Endometrial microvascular endothelial cells (primary cell): ENCODE results near the gene CNN3. TPM values are rescaled to one million over a fixed set of nuclear protein-coding genes. Genes with fewer than 3 reads are reported as not detected.

Experiments
- in situ Hi-C: cut with HindIII; loops from 2 replicates; pipeline ENCODE4 v1.10.0; 2017; ENCODE audit warnings: low sequenced_read_pairs, low pct_unique_long_range_greater_than_20kb; ENCODE audit errors: inconsistent ontology term
- total RNA-seq: library from RNA; depleted of rRNA; stranded (reverse); fragments of >200 nt; gene quantifications from one replicate; pipeline ENCODE4 v1.2.3, GENCODE V29; 2015; ENCODE audit errors: inconsistent ontology term

The CNN3 gene
- total RNA-seq, 1 donor from 2014 or later: 200 TPM

DNA sequence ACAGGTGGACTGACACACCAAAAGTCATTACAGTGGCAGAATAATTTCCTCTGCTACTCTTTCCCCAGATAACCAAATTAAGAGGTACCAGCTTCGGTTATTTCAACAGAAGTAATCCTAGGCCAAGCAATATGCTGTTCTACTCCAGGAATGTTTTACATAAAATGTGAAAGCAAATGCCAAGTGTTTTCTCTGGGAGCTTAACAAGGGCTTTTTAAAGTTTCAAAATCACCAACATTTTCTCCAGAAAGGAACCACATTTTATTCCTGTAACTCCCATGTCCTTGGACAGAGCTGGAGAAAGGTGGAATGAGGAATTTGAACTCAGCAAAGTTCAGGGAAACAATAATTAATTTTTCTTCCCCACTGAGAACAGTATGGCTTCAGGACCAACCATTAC, 27.2 kb downstream of the CNN3 start:
- in situ Hi-C loops: no loop called here

- in situ Hi-C loops: no loop called here
Measured at GRCh38 chr1:94898491-94899385, 28.2 kb downstream of the CNN3 start.

DNA sequence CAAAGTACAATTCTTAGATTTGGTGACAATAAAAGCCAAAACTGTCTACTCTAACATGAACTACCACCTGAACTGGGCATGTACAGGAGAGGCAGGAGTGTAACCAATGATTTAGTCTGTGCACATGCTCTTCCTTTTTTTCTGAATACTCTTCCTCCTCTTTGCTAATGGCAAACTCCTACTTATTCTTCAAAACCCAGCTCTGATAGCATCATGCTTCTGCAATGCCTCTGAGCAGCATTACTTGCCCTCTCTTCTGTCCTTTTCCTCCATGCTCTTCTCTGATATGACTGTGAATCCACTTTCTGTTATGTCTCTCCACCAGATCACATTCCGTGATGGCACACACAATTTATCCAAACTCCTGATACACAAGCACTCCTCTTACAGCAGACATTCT, 31.4 kb downstream of the CNN3 start:
- in situ Hi-C loops: no loop called here

- in situ Hi-C loops: no loop called here
Measured at GRCh38 chr1:94894630-94895029, 32.3 kb downstream of the CNN3 start.

DNA sequence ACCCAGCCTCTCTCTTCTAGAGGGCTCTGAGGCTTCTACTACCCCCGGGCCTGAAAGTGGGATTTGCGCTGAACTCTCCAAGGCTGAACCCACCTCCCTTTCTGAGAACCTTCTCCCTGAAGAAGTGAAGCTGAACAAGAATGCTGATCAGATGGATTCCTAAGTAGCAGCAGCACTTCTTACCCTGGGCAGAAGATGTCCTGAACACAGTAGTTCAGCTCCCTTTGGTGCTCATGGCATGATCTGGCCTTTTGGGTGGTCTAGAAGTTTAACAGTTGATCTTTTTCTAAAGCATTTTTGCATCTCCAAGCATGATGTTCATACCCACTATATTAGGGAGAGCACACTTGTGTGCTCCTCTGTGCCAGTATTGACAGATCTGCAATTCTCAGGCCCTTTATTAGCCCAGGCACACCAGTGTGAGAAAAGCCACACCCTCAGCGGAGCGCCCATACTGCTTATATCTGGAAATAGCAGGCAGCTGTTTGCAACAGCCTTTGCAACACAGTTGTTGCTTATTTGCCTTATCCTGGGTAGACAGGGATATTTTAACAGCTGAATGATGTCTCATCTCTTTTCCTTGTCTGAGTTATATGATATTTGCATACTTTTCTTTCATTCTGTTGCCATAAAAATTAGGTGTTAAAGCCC, 34.2 kb downstream of the CNN3 start:
- in situ Hi-C loops: no loop called here

DNA sequence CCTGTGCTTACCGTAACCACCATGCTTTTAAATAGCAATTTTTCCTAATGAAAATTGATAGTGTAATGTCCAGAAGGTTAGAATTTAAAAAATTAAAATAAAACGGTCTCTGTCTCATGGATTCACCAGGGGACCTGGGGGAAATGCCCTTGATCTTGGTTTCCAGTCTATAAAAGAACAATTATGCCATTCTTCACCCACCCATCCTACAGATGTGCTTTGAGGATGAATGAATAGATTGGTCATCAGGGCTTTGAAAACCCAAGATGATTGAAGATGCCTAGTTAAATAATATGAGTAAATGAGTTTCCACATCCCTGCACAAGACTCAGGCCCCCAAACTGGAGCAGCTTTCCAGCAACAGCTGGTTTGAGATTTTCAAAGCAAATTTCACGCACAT, 38.7 kb downstream of the CNN3 start:
- in situ Hi-C loops: no loop called here

- in situ Hi-C loops: no loop called here
Measured at GRCh38 chr1:94887603-94888171, 39.2 kb downstream of the CNN3 start.

DNA sequence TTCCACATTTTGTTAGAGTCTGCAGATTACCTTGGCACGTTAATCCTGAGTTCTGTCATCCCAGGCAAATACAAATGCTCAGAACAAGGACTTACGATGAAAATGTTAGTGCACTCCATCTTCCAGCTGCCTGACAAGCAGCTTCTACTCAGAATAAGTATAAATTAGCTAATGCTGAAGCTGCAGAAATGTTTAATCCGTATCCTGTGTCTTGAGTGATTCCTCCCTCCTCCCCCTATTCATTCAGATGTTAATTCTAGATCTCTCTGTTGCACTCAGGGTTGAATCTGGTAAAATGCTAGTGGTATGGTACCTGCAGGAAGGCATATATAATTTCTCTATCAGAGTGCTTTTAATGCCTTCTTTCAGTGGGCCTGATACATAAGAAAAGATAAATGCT, 39.8 kb downstream of the CNN3 start:
- in situ Hi-C loops: no loop called here

- in situ Hi-C loops: no loop called here
Measured at GRCh38 chr1:94886361-94886760, 40.5 kb downstream of the CNN3 start.

- in situ Hi-C loops: no loop called here
Measured at GRCh38 chr1:94884507-94884906, 42.4 kb downstream of the CNN3 start.

- in situ Hi-C loops: no loop called here
Measured at GRCh38 chr1:94884106-94884505, 42.8 kb downstream of the CNN3 start.

- in situ Hi-C loops: no loop called here
Measured at GRCh38 chr1:94883691-94884090, 43.2 kb downstream of the CNN3 start.

DNA sequence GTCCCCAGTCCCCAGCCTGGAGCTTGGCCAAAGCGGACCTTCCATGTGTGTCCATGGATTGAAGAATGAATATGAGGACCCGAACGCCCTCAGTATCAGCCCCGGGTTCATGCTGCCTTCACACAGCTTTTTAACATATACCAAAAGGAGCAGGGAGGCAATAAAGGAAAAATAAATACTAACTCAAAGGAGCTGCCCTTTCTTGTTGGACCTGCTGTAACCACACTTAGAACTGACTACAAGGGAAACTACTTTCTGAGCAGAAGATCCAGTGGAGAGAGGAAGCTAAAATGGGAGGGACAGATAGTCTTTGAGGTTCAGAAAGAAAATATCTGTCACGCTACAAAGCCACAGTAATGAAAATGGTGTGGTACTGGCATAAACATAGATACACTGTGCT, 48.6 kb downstream of the CNN3 start:
- in situ Hi-C loops: no loop called here

DNA sequence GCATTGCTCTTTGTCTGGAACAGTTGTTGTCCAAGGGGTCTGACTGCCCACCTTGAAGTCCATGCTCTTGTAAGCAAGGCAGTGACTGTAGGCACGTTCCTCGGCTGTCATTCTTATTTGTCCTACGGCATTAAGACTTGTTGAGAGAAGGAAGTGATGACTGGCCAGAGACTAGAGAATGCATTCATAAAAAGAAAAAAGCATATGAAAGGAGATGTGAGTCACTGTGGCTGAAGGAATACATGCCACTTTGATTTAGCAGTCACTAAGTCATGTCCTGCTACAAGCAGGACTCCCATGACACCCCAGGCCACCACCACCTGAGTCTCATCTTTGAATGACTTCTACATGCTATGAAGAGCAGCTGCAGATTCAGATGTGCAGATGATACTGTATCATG, 50.5 kb downstream of the CNN3 start:
- in situ Hi-C loops: no loop called here

DNA sequence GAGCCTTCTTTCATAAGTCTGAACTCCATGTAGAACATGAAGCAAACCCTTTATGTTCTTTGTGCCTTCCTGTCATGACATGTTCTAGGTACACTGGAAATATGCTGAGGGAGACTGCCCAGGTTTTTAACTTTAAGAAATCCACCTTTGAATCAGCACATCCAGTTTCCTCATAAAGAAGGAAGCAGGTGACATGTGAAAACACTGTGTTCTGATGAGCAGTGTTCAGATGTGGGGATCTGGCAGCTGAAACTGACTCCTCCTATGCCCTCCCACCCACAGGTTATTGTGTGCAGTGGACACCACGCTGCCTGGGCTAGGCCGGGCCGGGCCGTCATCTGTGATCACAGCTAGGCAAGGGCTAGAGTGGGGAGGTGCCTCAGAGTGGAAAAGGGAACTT, 51.1 kb downstream of the CNN3 start:
- in situ Hi-C loops: no loop called here

DNA sequence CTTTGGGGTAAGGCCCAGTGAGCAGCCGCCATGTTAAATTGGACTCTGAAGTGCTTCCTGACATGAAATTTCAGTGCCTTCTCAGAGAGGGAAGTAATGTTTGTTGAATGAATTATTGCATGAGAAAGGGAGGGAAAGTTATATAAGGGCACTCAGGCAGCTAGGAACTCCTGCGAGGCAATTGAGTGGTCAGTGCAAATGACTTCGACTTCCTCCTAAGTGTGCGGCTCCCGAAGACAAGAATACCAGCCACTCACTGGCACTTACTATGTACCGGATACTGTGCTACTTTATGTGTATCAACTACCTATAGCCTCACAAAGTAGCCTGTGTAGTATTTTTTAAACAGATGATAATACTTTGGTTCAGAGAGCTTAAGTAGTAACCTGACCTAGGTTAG, 52.5 kb downstream of the CNN3 start:
- in situ Hi-C loops: no loop called here

DNA sequence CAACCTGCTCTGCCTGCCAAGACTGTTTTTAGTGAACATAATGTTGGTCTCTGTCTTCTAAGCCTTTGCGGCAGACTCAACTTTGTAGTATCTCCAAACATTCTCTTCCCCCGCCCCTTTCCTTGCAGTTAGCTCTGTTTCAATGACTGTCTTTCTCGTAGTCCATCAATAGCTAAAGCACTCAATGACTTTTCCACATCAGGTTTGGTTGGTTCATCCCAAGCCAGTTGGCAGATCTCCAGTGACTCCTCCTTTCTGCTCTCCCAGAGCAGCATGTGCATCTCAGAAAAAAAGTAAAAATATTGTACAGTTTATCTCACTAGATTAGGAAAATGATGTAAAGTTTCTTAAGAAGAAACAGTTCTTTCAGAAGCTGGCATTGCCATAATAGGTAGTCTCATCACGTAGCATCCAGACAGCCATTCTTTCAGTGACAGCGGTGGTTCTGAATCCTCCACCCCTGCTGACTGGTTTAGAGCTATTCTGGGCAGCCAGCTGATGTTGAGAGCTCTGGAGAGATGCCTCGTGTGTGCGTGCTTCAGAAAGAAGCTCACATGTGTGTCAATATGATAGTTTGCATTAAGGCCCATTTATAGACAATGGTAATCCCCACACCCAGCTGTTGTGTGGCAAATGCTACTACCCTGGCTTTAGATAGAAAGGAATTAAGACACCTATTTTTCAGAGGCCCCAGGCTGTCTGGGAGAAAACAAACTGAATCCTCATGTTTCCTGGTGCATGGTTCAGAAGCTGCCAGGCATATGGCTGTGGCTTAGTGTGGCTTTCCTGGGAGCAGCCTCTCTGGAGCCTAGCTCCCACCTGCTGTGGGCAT, 53.2 kb downstream of the CNN3 start:
- in situ Hi-C loops: no loop called here

GRCh38 chr1:94872771-94873495, 54.0 kb downstream of the CNN3 start:
- in situ Hi-C loops: no loop called here

DNA sequence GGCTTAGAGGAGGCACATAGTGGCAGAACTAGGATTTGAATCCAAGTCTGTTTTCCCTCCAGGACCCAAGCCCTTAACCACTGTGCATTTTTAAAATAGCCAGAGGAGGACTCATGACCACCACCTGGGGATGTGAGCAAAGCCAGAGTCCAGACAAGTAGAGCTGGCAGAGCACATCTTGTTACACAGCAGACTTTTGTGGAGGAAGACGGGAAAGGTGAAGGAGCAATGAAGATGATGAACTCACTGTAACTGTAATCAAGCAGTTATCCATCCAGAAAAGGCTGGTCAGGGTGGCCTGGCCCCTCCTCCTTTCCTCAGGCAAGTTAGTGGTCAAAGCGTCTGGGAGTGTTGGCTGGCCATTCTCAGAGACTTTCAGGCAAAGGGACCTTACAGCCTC, 55.9 kb downstream of the CNN3 start:
- in situ Hi-C loops: no loop called here
